Midbrain (tissue), 1 donor: ENCODE data around the gene KDM5B.
"Not testable (repeated sequence)": the region's sequence is repeated elsewhere in the genome, so short reads cannot be mapped to it uniquely, and the experiment has no call there.

Experiments
- DNase-seq: peaks from one replicate; lab custom pipeline; 2025; lab: John Stamatoyannopoulos, UW

KDM5B gene

GRCh38 chr1:202812176-202813026 is 4.2 kb upstream of the KDM5B start:
- DNase-seq, result no peak

DNA sequence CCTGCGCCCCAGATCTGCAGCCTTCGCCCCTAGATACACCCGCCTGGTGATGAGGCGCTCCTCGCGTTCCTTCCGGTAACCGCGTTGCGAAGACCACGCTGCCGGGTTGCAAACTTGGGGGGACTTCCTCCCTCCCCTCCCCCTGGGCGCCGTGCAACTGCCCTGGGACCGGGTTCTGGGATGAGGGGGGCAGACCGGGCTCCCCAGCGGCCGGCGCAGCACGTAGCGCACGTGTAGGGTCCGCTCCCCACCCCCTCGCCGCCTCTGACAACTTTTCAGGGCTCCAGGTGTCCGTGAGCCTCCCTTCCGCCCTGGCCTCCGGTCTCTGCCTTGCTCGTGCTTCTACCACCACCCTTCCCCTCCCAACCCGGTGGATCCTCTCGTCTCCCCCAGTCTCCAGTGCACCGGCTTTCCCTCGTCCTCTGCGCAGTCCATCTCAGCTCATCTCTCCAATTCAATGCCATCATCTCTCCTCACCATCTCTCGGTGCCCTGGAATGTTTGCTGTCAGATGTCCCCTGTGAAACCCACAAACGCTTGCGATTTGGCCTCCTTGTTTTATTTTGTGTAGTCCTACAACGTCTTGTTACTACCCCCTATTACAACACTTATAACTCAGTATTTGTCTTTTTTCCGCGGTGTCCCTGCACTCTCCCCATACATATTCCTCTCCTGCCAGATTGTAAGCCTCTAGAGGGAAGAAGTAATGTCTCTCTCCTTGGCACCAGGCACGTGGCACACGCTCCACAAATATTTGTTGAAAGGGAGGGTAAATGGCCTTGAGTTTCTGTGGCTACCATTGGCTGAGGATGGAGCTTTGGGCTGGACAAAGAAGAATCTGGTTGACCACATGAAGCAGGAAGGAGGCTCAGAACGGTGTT is 3.3 kb upstream of the KDM5B start:
- no peak for DNase-seq

GRCh38 chr1:202810615-202811295 is 2.5 kb upstream of the KDM5B start, which contains the start of gene PCAT6:
Gene PCAT6, plus strand, starts transcription at chr1:202810954.
- DNase-seq, result peak; percentile 96

- peak; percentile 55 for DNase-seq
Observed at GRCh38 chr1:202810193-202810614, 2.0 kb upstream of the KDM5B start.

DNA sequence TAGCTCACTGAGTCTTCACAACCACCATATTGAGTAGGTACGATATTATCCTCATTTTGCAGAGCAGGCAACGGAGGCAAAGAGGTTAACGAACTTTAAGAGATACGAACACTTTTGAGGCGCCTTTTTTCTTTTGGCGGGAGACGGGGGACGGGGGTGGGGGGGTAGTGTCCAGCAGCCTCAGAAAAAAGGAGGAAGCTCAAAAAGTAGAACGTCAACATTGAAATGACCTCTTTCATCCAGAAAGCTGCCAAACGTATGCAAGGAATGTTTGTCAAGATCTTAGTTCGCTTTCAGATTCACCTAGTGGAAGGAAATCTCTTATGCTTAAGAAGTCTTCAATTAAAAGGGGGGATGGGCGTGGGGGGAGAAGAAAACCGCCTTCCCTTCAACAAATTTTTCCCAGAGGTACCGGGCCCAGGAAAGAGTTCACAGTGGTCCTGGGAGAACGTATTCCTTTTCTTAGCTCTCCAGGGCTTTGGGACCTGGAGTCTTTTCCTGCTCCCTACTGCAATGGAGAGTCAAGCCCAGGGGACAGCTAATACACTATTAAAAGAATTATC is 1.5 kb upstream of the KDM5B start:
- DNase-seq, result no peak

DNA sequence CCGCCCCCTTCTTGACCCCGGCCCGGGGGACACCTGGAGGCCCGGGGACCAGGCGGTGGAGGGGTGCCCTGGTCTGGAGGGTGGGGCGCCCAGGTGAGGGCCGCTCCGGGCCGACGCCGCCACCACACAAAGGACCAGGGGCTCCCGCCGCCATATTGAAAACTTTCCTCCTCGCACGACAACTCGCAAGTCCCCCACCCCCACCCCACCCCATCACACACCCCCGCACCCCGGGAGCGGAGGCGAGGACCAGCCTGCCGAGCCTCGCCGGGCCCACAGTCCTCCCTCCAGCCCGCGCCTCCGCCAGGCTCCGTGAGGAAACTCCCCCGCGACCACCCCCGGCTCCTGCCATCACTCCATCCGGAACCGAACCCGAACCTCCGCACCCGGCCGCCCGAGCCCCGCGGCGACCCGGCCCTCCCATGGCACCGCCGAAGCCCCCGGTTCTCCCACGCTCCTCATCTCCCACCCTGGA is 733 bp downstream of the KDM5B start:
- DNase-seq, result no peak

GRCh38 chr1:202806845-202807450 is 1.3 kb downstream of the KDM5B start:
- peak; percentile 19 for DNase-seq

GRCh38 chr1:202805886-202806844 is 2.1 kb downstream of the KDM5B start:
- DNase-seq, result no peak

- no peak for DNase-seq
Observed at GRCh38 chr1:202804126-202804525, 4.1 kb downstream of the KDM5B start.

GRCh38 chr1:202802998-202803932 is 5.0 kb downstream of the KDM5B start:
- DNase-seq, result no peak

GRCh38 chr1:202802034-202802433 is 6.2 kb downstream of the KDM5B start:
- DNase-seq, result no peak

- DNase-seq, result no peak
Observed at GRCh38 chr1:202801175-202801574, 7.0 kb downstream of the KDM5B start.

- DNase-seq, result no peak
Observed at GRCh38 chr1:202800742-202801141, 7.5 kb downstream of the KDM5B start.

GRCh38 chr1:202798792-202799331 is 9.4 kb downstream of the KDM5B start:
- no peak for DNase-seq

DNA sequence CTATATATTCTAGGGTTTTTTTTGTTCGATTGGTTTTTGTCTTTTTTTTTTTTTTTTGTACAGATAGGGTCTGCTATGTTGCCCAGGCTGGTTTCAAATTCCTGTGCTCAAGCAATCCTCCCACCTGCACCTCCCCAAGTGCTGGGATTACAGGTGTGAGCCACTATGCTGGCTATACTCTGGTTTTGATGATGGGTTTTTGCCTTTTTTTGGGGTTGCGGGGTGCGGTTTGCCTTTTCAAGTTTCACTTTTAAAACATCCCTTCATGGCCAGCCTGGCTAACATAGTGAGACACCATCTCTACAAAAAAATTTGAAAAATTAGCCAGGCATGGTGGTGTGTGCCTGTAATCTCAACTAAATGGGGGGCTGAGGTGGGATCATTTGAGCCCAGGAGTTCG is 10.0 kb downstream of the KDM5B start:
- no peak for DNase-seq

DNA sequence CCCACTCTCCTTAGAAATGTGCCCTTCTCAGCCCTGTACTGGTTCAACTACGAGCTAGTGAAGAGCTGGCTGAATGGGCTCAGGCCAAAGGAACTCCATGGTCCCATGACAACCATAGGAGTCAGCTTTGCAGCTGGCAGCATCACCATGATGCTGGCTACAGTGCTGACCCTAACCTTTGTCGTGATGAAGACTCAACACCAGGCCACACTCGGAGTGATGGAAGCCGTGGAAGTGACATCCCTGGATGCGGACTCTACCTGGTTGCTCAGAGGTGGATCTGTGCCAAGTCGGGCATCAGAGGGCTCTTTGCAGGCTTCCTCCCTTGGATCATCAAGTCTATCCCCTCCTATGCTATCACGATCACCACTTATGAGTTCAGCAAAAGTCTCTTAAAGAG is 11.6 kb downstream of the KDM5B start:
- DNase-seq, result no peak

DNA sequence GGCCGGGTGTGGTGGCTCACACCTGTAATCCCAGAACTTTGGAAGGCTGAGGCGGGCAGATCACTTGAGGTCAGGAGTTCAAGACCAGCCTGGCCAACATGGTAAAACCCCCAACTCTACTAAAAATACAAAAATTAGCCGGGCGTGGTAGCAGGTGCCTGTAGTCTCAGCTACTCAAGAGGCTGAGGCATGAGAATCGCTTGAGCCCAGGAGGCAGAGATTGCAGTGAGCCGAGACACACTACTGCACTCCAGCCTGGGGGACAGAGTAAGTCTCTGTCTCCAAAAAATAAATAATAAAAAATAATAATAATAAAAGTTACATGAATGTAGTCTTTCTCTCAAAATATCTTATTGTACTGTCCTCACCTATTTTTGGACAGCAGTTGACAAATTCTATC is 13.3 kb downstream of the KDM5B start:
- not testable (repeated sequence) for DNase-seq

- DNase-seq, result no peak
Observed at GRCh38 chr1:202794051-202794740, 14.0 kb downstream of the KDM5B start.
